HG03378 (cell line): Measurements from ENCODE around the gene VTA1.
"Not testable (repeated sequence)": the region's sequence is repeated elsewhere in the genome, so short reads cannot be mapped to it uniquely, and the experiment has no call there.

Experiments
- ATAC-seq: cut with Tn5 transposase; IDR thresholded peaks from one replicate; pipeline ENCODE4 v1.9.1; 2021; ENCODE audit warnings: mild to moderate bottlenecking, moderate library complexity; ENCODE audit not compliant: unreplicated experiment

Gene VTA1

GRCh38 chr6:142167486-142167885, 20.4 kb downstream of the VTA1 start:
- no peak for ATAC-seq

- ATAC-seq = no peak
Observed at GRCh38 chr6:142171351-142171750, 24.3 kb downstream of the VTA1 start.

- ATAC-seq = no peak
Observed at GRCh38 chr6:142172758-142173157, 25.7 kb downstream of the VTA1 start.

GRCh38 chr6:142173980-142174379, 26.9 kb downstream of the VTA1 start:
- ATAC-seq = no peak

GRCh38 chr6:142174703-142175102, 27.6 kb downstream of the VTA1 start:
- no peak for ATAC-seq

GRCh38 chr6:142178129-142178528, 31.1 kb downstream of the VTA1 start:
- ATAC-seq = no peak

GRCh38 chr6:142182004-142182403, 34.9 kb downstream of the VTA1 start:
- no peak for ATAC-seq

- no peak for ATAC-seq
Observed at GRCh38 chr6:142183351-142183750, 36.3 kb downstream of the VTA1 start.

GRCh38 chr6:142184307-142184706, 37.2 kb downstream of the VTA1 start:
- no peak for ATAC-seq

- ATAC-seq = no peak
Observed at GRCh38 chr6:142185641-142186040, 38.6 kb downstream of the VTA1 start.

- ATAC-seq = no peak
Observed at GRCh38 chr6:142187209-142187608, 40.1 kb downstream of the VTA1 start.

- not testable (repeated sequence) for ATAC-seq
Observed at GRCh38 chr6:142188341-142188740, 41.3 kb downstream of the VTA1 start.

- no peak for ATAC-seq
Observed at GRCh38 chr6:142189057-142189456, 42.0 kb downstream of the VTA1 start.

- no peak for ATAC-seq
Observed at GRCh38 chr6:142192343-142192742, 45.3 kb downstream of the VTA1 start.

- ATAC-seq = no peak
Observed at GRCh38 chr6:142193621-142194020, 46.6 kb downstream of the VTA1 start.

- ATAC-seq = no peak
Observed at GRCh38 chr6:142195862-142196541, 48.9 kb downstream of the VTA1 start.

- ATAC-seq = no peak
Observed at GRCh38 chr6:142200846-142201628, 54.0 kb downstream of the VTA1 start.

- peak; percentile 76 for ATAC-seq
Observed at GRCh38 chr6:142207265-142207877, 60.3 kb downstream of the VTA1 start.

GRCh38 chr6:142210606-142211005, 63.5 kb downstream of the VTA1 start:
- no peak for ATAC-seq

GRCh38 chr6:142213402-142213801, 66.3 kb downstream of the VTA1 start:
- no peak for ATAC-seq

- no peak for ATAC-seq
Observed at GRCh38 chr6:142218446-142218845, 71.4 kb downstream of the VTA1 start.

- ATAC-seq = no peak
Observed at GRCh38 chr6:142222022-142222421, 75.0 kb downstream of the VTA1 start.
